ENCODE data around the gene RPS27A.

GRCh38 chr2:55245411-55245810 is 12.9 kb downstream of the RPS27A start:
- TF ChIP-seq, protein P1, sequence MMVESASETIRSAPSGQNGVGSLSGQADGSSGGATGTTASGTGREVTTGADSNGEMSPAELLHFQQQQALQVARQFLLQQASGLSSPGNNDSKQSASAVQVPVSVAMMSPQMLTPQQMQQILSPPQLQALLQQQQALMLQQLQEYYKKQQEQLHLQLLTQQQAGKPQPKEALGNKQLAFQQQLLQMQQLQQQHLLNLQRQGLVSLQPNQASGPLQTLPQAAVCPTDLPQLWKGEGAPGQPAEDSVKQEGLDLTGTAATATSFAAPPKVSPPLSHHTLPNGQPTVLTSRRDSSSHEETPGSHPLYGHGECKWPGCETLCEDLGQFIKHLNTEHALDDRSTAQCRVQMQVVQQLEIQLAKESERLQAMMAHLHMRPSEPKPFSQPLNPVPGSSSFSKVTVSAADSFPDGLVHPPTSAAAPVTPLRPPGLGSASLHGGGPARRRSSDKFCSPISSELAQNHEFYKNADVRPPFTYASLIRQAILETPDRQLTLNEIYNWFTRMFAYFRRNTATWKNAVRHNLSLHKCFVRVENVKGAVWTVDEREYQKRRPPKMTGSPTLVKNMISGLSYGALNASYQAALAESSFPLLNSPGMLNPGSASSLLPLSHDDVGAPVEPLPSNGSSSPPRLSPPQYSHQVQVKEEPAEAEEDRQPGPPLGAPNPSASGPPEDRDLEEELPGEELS (CRISPR knock-in tag; IDR thresholded peaks at IDR 0.05; ENCODE audit: borderline replicate concordance): no peak
- TF ChIP-seq FOSL1 (tag; conservative IDR thresholded peaks at IDR 0.05) (no peak), FOXK1 (CRISPR knock-in tag; IDR thresholded peaks at IDR 0.05; ENCODE audit: borderline replicate concordance) (no peak), CHD4 (IDR thresholded peaks at IDR 0.05; ENCODE audit: insufficient read depth, insufficient replicate concordance, low read depth, low read length, poor library complexity, severe bottlenecking) (no peak), ZNF639 (CRISPR knock-in tag; conservative IDR thresholded peaks at IDR 0.05 in 1 of 2, IDR thresholded peaks at IDR 0.05 in 1 of 2) (no peak), PTBP1 (IDR thresholded peaks at IDR 0.05; ENCODE audit: low read depth, low read length) (no peak)
- TF ChIP-seq, protein P2, sequence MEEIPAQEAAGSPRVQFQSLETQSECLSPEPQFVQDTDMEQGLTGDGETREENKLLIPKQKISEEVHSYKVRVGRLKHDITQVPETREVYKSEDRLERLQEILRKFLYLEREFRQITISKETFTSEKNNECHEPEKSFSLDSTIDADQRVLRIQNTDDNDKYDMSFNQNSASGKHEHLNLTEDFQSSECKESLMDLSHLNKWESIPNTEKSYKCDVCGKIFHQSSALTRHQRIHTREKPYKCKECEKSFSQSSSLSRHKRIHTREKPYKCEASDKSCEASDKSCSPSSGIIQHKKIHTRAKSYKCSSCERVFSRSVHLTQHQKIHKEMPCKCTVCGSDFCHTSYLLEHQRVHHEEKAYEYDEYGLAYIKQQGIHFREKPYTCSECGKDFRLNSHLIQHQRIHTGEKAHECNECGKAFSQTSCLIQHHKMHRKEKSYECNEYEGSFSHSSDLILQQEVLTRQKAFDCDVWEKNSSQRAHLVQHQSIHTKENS (CRISPR knock-in tag; IDR thresholded peaks at IDR 0.05): no peak
- TF ChIP-seq, protein P3, sequence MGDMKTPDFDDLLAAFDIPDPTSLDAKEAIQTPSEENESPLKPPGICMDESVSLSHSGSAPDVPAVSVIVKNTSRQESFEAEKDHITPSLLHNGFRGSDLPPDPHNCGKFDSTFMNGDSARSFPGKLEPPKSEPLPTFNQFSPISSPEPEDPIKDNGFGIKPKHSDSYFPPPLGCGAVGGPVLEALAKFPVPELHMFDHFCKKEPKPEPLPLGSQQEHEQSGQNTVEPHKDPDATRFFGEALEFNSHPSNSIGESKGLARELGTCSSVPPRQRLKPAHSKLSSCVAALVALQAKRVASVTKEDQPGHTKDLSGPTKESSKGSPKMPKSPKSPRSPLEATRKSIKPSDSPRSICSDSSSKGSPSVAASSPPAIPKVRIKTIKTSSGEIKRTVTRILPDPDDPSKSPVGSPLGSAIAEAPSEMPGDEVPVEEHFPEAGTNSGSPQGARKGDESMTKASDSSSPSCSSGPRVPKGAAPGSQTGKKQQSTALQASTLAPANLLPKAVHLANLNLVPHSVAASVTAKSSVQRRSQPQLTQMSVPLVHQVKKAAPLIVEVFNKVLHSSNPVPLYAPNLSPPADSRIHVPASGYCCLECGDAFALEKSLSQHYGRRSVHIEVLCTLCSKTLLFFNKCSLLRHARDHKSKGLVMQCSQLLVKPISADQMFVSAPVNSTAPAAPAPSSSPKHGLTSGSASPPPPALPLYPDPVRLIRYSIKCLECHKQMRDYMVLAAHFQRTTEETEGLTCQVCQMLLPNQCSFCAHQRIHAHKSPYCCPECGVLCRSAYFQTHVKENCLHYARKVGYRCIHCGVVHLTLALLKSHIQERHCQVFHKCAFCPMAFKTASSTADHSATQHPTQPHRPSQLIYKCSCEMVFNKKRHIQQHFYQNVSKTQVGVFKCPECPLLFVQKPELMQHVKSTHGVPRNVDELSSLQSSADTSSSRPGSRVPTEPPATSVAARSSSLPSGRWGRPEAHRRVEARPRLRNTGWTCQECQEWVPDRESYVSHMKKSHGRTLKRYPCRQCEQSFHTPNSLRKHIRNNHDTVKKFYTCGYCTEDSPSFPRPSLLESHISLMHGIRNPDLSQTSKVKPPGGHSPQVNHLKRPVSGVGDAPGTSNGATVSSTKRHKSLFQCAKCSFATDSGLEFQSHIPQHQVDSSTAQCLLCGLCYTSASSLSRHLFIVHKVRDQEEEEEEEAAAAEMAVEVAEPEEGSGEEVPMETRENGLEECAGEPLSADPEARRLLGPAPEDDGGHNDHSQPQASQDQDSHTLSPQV (IDR thresholded peaks at IDR 0.05): no peak
- TF ChIP-seq, protein P4, sequence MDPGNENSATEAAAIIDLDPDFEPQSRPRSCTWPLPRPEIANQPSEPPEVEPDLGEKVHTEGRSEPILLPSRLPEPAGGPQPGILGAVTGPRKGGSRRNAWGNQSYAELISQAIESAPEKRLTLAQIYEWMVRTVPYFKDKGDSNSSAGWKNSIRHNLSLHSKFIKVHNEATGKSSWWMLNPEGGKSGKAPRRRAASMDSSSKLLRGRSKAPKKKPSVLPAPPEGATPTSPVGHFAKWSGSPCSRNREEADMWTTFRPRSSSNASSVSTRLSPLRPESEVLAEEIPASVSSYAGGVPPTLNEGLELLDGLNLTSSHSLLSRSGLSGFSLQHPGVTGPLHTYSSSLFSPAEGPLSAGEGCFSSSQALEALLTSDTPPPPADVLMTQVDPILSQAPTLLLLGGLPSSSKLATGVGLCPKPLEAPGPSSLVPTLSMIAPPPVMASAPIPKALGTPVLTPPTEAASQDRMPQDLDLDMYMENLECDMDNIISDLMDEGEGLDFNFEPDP (CRISPR knock-in tag; IDR thresholded peaks at IDR 0.05): no peak
